Retinal pigment epithelial cell (primary cell): Measurements from ENCODE around the gene OR2T6.
"Not testable (repeated sequence)": the region's sequence is repeated elsewhere in the genome, so short reads cannot be mapped to it uniquely, and the experiment has no call there.

Experiments used
- DNase-seq: peaks from one replicate; pipeline ENCODE4 v3.0.0-alpha.2; 2010; ENCODE audit warnings: low read depth
- H3K4me3 ChIP-seq: 2 replicates; pipeline ENCODE4 v1.5.1; 2011; ENCODE audit warnings: mild to moderate bottlenecking, low read length, control low read depth, moderate library complexity

Gene OR2T6

DNA sequence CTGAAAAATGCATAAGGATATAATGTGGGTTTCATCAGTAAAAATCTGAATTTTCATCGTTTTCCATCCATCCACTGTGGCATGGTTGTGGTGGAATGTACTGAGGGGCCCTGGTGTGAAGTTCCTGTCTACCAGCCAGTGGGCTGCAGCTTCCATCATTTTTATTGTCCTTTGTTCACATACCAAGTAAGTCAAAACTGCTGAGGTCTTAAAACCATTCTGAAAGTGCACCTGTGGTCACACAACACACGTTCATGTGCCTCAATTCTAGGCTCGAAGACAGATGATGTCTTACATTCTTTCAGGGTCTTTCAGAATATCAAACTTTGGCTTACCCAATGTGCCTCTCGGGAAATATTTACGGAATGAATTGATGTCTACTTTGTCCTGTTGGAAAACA is 63.7 kb downstream of the OR2T6 start:
- not testable (repeated sequence) for H3K4me3 ChIP-seq, DNase-seq
